Smooth muscle cell of the brain vasculature (primary cell): ENCODE measurements around the gene ASAH2B.

Experiments used
- DNase-seq: peaks from one replicate; pipeline ENCODE4 v3.0.0-alpha.2; 2012; ENCODE audit warnings: low read depth, low spot score

ASAH2B gene

DNA sequence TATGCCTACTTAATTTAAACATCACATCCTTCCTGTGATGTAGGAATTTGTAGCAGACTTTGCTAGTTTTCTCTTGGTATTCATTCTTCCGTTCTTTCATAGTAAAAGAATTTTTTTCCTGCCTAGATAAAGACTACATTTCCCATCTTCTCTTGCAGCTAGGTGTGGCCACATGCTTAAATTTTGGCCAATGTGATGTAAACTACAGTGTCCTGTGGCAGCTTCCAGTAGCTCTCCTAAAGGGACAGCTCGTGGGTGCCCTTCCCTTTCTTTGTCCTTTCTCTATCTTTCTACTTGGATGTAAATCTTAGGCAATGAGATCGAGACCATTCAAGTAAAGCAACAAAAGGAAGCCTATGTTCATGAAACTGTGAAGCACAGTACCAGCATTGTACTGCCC lies 58.6 kb downstream of the ASAH2B start:
- DNase-seq = no peak

- no peak for DNase-seq
Observed at GRCh38 chr10:50799595-50799994, 59.9 kb downstream of the ASAH2B start.

- DNase-seq = no peak
Observed at GRCh38 chr10:50805981-50806622, 66.4 kb downstream of the ASAH2B start.

DNA sequence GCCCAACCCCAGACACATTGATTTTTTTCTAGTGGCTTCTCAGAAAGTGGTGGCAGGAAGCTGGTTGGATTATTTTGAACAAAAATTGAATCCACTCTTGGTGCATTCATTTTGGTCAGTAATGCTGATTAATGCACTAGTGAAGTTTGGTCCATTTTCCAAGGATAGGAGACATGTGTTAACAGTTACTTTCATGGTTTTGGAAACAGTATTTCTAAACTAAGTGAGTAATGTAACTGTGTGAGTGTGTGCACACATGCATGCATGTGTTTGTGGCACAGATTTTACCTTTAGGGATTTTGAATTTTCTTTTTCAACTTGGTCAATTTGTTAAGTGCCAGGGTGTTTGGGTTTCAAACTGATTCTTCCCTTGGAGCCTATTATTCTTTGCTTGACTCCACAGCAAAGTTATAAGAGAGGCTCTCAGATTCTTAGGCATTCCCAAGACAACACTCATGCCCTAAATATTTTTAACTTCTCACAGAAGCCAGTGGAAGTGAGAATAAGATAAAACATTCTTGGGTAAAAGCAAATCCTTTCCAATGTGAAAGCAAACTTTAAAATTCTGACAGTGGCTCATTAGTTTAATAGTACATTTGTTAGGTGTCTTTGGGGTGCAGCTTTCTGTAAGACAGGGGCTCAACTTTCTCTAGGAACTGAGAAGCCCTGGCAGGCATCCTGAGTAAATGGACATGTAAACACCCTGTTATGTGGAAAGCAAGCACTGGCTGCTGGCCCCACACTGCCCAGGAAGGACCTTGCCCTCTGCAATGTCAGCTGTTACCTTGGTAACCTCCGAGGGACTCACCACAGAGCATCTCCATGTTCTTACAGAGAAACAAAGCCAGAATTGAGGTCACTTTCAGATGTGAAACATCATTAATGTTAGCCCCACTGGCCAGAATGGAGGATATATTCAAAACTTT lies 68.4 kb downstream of the ASAH2B start:
- DNase-seq = no peak
